HCT116 (cell line): Measurements from ENCODE around the gene TECTA. TPM values are rescaled to one million over a fixed set of nuclear protein-coding genes. Genes with fewer than 3 reads are reported as not detected.

Source experiments
- ELF1 ChIP-seq: IDR thresholded peaks from 2 replicates; pipeline ENCODE4 v1.6.1; 2012; ENCODE audit warnings: low read depth, borderline replicate concordance
- POLR2A ChIP-seq: IDR thresholded peaks from 2 replicates; pipeline ENCODE4 v1.7.0; 2011; ENCODE audit warnings: borderline replicate concordance; ENCODE audit not compliant: insufficient read depth, insufficient read length; ENCODE audit errors: extremely low read depth
- SP1 ChIP-seq: IDR thresholded peaks from 2 replicates; pipeline ENCODE4 v1.6.1; 2012; ENCODE audit warnings: low read depth
- total RNA-seq: library from RNA; stranded (reverse); gene quantifications from one replicate; pipeline ENCODE4 v1.2.1, GENCODE V29; 2021; ENCODE audit not compliant: unreplicated experiment
- TF ChIP-seq, protein P1 (sequence below): IDR thresholded peaks from 2 replicates; pipeline ENCODE4 v1.6.1; 2012; ENCODE audit warnings: low read depth
- TF ChIP-seq, protein P2 (sequence below): IDR thresholded peaks from 2 replicates; pipeline ENCODE4 v1.6.1; 2012
- TF ChIP-seq, protein P3 (sequence below), 3 experiments: fragments of 200-600 bp in 1 of 3; sonication (generic) in 1 of 3; IDR thresholded peaks in 2 of 3; conservative IDR thresholded peaks in 1 of 3; 2 replicates each; pipeline ENCODE4 v1.5.1; 2012 to 2017; ENCODE audit warnings: low read depth in 2 of 3, low read length in 2 of 3, antibody characterized with exemption in 1 of 3, borderline replicate concordance in 1 of 3, control low read depth in 1 of 3, mild to moderate bottlenecking in 1 of 3, mixed read lengths in 1 of 3, mixed run types in 1 of 3, moderate library complexity in 1 of 3; ENCODE audit not compliant: insufficient read depth in 1 of 3

TECTA gene
- total RNA-seq, 1 experiment from 2014 or later, result 0.81 TPM

DNA sequence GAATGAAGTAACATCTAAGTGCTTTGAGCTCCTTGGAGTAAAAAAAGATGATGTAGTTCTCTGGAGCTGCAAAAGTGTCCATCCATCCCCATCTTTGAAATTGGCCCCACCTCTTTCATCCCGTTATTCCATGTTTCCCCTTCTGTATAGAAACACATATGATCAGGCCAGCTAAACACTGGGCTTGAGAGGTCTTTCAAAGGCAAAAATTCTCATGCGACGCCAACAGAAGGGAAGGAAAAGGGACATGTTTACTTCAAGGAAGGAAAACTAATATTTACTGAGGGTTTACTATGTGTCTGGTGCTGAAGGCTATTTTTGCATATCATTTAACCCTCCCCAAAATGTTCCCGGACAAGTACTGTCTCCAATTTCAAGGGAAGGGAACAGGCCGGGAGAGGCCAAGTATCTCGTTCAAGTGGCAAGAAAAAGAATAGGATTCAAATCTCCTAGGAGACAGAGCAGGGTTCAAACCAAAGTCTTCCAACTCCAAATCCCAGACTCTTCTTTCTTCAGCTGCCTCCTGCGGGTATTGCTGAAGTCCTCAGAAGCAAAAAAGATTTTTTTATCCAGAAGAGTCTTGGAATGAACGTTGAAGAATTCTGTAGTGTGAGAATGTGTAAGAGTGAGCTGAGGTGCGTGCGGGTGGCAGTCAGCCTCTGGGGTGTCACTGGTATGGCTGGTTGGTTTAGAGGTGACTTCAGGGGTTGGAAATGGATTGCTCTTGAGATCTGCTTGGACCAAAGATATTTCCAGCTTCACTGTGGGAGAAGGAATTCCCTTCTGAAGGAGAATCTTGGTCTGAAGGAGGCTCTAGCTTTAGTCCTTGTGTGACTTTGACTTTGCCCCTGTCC lies 10.1 kb downstream of the TECTA start (continued):
- TF ChIP-seq, protein P1, sequence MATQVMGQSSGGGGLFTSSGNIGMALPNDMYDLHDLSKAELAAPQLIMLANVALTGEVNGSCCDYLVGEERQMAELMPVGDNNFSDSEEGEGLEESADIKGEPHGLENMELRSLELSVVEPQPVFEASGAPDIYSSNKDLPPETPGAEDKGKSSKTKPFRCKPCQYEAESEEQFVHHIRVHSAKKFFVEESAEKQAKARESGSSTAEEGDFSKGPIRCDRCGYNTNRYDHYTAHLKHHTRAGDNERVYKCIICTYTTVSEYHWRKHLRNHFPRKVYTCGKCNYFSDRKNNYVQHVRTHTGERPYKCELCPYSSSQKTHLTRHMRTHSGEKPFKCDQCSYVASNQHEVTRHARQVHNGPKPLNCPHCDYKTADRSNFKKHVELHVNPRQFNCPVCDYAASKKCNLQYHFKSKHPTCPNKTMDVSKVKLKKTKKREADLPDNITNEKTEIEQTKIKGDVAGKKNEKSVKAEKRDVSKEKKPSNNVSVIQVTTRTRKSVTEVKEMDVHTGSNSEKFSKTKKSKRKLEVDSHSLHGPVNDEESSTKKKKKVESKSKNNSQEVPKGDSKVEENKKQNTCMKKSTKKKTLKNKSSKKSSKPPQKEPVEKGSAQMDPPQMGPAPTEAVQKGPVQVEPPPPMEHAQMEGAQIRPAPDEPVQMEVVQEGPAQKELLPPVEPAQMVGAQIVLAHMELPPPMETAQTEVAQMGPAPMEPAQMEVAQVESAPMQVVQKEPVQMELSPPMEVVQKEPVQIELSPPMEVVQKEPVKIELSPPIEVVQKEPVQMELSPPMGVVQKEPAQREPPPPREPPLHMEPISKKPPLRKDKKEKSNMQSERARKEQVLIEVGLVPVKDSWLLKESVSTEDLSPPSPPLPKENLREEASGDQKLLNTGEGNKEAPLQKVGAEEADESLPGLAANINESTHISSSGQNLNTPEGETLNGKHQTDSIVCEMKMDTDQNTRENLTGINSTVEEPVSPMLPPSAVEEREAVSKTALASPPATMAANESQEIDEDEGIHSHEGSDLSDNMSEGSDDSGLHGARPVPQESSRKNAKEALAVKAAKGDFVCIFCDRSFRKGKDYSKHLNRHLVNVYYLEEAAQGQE, result no peak
- no peak for TF ChIP-seq SP1
- TF ChIP-seq ELF1, result no peak
- no peak for TF ChIP-seq POLR2A
- TF ChIP-seq, protein P2, sequence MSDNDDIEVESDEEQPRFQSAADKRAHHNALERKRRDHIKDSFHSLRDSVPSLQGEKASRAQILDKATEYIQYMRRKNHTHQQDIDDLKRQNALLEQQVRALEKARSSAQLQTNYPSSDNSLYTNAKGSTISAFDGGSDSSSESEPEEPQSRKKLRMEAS, result no peak
- TF ChIP-seq, protein P3, sequence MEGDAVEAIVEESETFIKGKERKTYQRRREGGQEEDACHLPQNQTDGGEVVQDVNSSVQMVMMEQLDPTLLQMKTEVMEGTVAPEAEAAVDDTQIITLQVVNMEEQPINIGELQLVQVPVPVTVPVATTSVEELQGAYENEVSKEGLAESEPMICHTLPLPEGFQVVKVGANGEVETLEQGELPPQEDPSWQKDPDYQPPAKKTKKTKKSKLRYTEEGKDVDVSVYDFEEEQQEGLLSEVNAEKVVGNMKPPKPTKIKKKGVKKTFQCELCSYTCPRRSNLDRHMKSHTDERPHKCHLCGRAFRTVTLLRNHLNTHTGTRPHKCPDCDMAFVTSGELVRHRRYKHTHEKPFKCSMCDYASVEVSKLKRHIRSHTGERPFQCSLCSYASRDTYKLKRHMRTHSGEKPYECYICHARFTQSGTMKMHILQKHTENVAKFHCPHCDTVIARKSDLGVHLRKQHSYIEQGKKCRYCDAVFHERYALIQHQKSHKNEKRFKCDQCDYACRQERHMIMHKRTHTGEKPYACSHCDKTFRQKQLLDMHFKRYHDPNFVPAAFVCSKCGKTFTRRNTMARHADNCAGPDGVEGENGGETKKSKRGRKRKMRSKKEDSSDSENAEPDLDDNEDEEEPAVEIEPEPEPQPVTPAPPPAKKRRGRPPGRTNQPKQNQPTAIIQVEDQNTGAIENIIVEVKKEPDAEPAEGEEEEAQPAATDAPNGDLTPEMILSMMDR (IDR thresholded peaks at IDR 0.05 in 2 of 3, conservative IDR thresholded peaks at IDR 0.05 in 1 of 3; ENCODE audit: borderline replicate concordance in 1 of 3, insufficient read depth in 1 of 3, low read depth in 2 of 3, low read length in 2 of 3), result no peak
